ENCODE measurements around the gene STPG3. TPM values are rescaled to one million over a fixed set of nuclear protein-coding genes. Genes with fewer than 3 reads are reported as not detected.
A peak's percentile ranks its signal among the peaks of the same experiment; 100 is the strongest.

The STPG3 gene
- total RNA-seq, 4 donors from 2014 or later, result not detected

DNA sequence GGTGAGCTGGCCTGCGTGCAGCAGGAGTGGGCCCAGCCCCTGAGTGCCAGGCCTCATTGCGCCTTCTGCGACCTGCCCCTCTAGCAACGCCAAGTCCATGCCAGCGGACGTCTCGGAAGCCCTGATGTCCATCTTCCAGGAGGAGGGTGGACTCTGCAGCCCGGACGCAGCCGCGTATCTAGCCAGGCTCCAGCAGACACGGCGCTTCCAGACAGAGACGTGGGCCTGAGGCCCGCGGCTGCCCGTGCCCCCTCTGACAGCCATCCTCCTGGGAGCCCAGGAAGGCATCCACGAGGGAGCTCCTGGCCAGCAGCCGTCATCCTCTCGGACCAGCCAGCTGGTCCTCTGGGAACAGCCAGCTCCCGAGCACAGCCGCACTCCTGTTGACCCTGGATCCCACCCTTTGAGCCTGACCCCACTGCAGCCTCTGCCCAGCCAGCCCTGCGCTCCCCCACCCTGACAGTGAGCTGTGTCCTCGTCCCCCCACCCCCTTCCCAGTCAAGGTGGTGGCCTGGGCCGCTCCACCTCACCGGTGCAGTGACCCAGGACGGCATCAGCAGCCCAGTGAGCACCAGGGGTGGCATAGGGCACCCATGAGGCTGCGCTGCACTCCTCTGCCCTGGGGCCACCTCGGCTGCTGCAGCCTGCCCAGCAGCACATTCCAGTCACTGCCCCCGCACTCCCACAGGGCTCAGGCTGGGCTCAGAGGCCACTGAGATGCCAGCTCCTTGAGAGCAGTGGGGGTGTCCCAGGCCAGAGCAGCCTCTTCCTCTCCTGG is 34.7 kb upstream of the STPG3 start:
- TF ChIP-seq POLR2A (IDR thresholded peaks at IDR 0.05) (no peak), CTCF (IDR thresholded peaks at IDR 0.05) (no peak), EP300 (IDR thresholded peaks at IDR 0.05) (no peak), POLR2AphosphoS5 (IDR thresholded peaks at IDR 0.05) (no peak)

GRCh38 chr9:137217276-137218211 is 33.5 kb upstream of the STPG3 start:
- WGBS, 2 donors (ENCODE audit: low coverage in 1 of 2), result no CpG with 5 or more reads among the region's 36 CpGs
- H3K27ac ChIP-seq, result no peak overlapping the region

More for the DNA sequence above, 34.7 kb upstream of the STPG3 start:
- Histone ChIP-seq H3K27me3 (no peaks in the 10 kb centered on the region), H3K4me3 (no peak overlapping the region), H3K9me3 (no peaks in the 10 kb centered on the region), H3K36me3 (peaks cover 0 to 28% of the 10 kb centered on the region in 2 donors), H3K27ac (no peak overlapping the region), H3K4me1 (peaks cover 0 to 29% (median 5%) of the 10 kb centered on the region in 3 donors)
- no peak for ATAC-seq
- WGBS, 2 donors (ENCODE audit: low coverage in 1 of 2), result 90% methylated on average over 2 of the region's 30 CpGs; no CpG with 5 or more reads in 1 of the 2 donors

GRCh38 chr9:137218212-137218753 is 32.8 kb upstream of the STPG3 start:
- no peaks in the 10 kb centered on the region for H3K27me3 ChIP-seq
- no CpG with 5 or more reads among the region's 30 CpGs for WGBS, 2 donors (ENCODE audit: low coverage in 1 of 2)
- no peak for ATAC-seq
- H3K4me1 ChIP-seq, result peaks cover 0 to 45% (median 11%) of the 10 kb centered on the region in 3 donors
- H3K9me3 ChIP-seq, result no peaks in the 10 kb centered on the region
- no peak overlapping the region for H3K4me3 ChIP-seq
- H3K27ac ChIP-seq, result no peak overlapping the region
- peaks cover 0 to 28% of the 10 kb centered on the region in 2 donors for H3K36me3 ChIP-seq
- TF ChIP-seq POLR2A (IDR thresholded peaks at IDR 0.05) (no peak), EP300 (IDR thresholded peaks at IDR 0.05) (no peak), POLR2AphosphoS5 (IDR thresholded peaks at IDR 0.05) (no peak), CTCF (IDR thresholded peaks at IDR 0.05) (no peak)

More at GRCh38 chr9:137217276-137218211, 33.5 kb upstream of the STPG3 start:
- Histone ChIP-seq H3K27me3 (no peaks in the 10 kb centered on the region), H3K9me3 (no peaks in the 10 kb centered on the region), H3K4me1 (peaks cover 0 to 38% (median 11%) of the 10 kb centered on the region in 3 donors), H3K36me3 (peaks cover 0 to 28% of the 10 kb centered on the region in 2 donors), H3K4me3 (peak overlapping the region in 1 of 2 donors; percentile 26)
- TF ChIP-seq POLR2A (IDR thresholded peaks at IDR 0.05), result no peak
- no peak for TF ChIP-seq EP300 (IDR thresholded peaks at IDR 0.05)
- TF ChIP-seq POLR2AphosphoS5 (IDR thresholded peaks at IDR 0.05), result no peak
- no peak for TF ChIP-seq CTCF (IDR thresholded peaks at IDR 0.05)
- ATAC-seq, result peak; percentile 24

GRCh38 chr9:137218754-137219271 is 32.3 kb upstream of the STPG3 start:
- Histone ChIP-seq H3K36me3 (peaks cover 0 to 28% of the 10 kb centered on the region in 2 donors), H3K9me3 (no peaks in the 10 kb centered on the region), H3K27me3 (no peaks in the 10 kb centered on the region), H3K4me3 (no peak overlapping the region), H3K4me1 (peaks cover 0 to 46% (median 11%) of the 10 kb centered on the region in 3 donors), H3K27ac (no peak overlapping the region)
- ATAC-seq, result no peak
- 80% methylated on average over 1 of the region's 12 CpGs; no CpG with 5 or more reads in 1 of the 2 donors for WGBS, 2 donors (ENCODE audit: low coverage in 1 of 2)
- TF ChIP-seq EP300 (IDR thresholded peaks at IDR 0.05) (no peak), POLR2AphosphoS5 (IDR thresholded peaks at IDR 0.05) (no peak), POLR2A (IDR thresholded peaks at IDR 0.05) (no peak), CTCF (IDR thresholded peaks at IDR 0.05) (no peak)
